ENCODE data around the gene CUEDC2. TPM values are rescaled to one million over a fixed set of nuclear protein-coding genes. Genes with fewer than 3 reads are reported as not detected.

Gene CUEDC2
- polyA plus RNA-seq, 1 donor from 2014 or later, result 169 TPM

DNA sequence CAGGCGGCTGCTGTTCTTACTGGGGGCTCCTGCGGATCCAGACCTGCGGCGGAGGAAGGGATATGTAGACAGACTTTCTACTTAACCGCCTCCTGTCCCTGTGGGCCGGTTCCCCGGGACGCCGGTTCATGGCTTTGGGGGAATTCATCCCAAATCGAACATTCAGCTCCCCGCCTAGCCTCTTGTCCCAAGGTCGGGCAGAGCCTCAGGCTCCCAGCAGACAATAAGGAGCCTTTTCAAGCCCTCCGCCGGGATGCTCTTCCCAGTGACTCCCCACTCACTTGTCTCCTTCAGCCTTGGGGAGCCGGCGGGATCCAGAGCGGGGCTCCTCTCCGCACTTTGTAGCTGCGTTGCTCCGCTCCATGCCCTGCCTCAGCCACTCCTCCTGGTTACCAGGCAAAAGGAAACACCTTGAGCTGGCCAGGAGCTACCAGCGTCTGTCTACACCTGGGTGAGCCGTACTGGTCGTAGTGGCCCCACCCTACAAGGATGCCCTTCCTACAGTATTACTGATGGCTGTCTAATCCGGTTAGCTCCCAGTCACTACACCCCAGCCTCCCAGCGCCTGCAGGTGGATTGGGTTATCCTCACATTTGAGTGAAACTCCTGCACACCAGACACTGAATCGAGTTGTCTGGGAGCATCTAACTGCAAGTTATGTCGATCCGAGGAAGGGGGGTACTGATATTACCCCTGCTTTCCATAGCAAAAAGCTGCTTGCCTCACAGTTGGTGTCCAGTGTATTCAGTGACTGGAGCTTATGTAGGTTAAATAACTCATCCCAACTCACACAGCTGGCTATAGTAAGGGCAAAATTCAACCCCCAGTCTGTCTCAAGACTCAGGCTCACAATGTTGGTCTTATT lies 19.0 kb upstream of the CUEDC2 start, which contains the start of gene C10orf95:
TSS of gene C10orf95 (minus strand) at position 439 of the 865 bp plus-strand sequence. CDS start 450 bp downstream, outside the sequence.
- Histone ChIP-seq H3K27me3 (ENCODE audit: insufficient read depth, low read depth, low read length) (no peaks in the 10 kb centered on the region), H3K4me2 (ENCODE audit: low read length) (peak within 1 kb of the TSS; percentile 48), H3K27ac (ENCODE audit: low read length) (peak within 1 kb of the TSS; percentile 28), H2AFZ (ENCODE audit: low read depth, low read length) (no peak within 1 kb of the TSS), H3K79me2 (replicated peaks; ENCODE audit: insufficient read depth, low read length) (no peaks in the 10 kb centered on the region), H3K9ac (ENCODE audit: low read length) (peak within 1 kb of the TSS; percentile 79), H3K4me3 (ENCODE audit: low read length) (peak within 1 kb of the TSS; percentile 79), H3K9me3 (ENCODE audit: low read length) (no peaks in the 10 kb centered on the region), H3K36me3 (ENCODE audit: insufficient read depth, low read length) (no peaks in the 10 kb centered on the region), H4K20me1 (ENCODE audit: insufficient read depth) (no peaks in the 10 kb centered on the region), H3K9me2 (ENCODE audit: insufficient read depth, low read length) (no peaks in the 10 kb centered on the region), H3F3A (ENCODE audit: insufficient read depth, low read length, poor library complexity, severe bottlenecking) (no peaks in the 10 kb centered on the region)
- TF ChIP-seq POLR2AphosphoS5 (IDR thresholded peaks at IDR 0.05) (no peak), EP300 (conservative IDR thresholded peaks at IDR 0.05; ENCODE audit: poor library complexity, severe bottlenecking) (no peak), EZH2 (IDR thresholded peaks at IDR 0.05; ENCODE audit: borderline replicate concordance, insufficient read depth, low read length, poor library complexity, severe bottlenecking) (no peak), RAD21 (conservative IDR thresholded peaks at IDR 0.05) (no peak), TAF1 (IDR thresholded peaks at IDR 0.05; ENCODE audit: low read depth) (no peak), SMC3 (conservative IDR thresholded peaks at IDR 0.05; ENCODE audit: poor library complexity) (no peak), MXI1 (conservative IDR thresholded peaks at IDR 0.05; ENCODE audit: poor library complexity, severe bottlenecking) (no peak)
- TF ChIP-seq, protein P1, sequence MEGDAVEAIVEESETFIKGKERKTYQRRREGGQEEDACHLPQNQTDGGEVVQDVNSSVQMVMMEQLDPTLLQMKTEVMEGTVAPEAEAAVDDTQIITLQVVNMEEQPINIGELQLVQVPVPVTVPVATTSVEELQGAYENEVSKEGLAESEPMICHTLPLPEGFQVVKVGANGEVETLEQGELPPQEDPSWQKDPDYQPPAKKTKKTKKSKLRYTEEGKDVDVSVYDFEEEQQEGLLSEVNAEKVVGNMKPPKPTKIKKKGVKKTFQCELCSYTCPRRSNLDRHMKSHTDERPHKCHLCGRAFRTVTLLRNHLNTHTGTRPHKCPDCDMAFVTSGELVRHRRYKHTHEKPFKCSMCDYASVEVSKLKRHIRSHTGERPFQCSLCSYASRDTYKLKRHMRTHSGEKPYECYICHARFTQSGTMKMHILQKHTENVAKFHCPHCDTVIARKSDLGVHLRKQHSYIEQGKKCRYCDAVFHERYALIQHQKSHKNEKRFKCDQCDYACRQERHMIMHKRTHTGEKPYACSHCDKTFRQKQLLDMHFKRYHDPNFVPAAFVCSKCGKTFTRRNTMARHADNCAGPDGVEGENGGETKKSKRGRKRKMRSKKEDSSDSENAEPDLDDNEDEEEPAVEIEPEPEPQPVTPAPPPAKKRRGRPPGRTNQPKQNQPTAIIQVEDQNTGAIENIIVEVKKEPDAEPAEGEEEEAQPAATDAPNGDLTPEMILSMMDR (IDR thresholded peaks at IDR 0.05; ENCODE audit: poor library complexity, severe bottlenecking), result no peak
- TF ChIP-seq, protein P2, sequence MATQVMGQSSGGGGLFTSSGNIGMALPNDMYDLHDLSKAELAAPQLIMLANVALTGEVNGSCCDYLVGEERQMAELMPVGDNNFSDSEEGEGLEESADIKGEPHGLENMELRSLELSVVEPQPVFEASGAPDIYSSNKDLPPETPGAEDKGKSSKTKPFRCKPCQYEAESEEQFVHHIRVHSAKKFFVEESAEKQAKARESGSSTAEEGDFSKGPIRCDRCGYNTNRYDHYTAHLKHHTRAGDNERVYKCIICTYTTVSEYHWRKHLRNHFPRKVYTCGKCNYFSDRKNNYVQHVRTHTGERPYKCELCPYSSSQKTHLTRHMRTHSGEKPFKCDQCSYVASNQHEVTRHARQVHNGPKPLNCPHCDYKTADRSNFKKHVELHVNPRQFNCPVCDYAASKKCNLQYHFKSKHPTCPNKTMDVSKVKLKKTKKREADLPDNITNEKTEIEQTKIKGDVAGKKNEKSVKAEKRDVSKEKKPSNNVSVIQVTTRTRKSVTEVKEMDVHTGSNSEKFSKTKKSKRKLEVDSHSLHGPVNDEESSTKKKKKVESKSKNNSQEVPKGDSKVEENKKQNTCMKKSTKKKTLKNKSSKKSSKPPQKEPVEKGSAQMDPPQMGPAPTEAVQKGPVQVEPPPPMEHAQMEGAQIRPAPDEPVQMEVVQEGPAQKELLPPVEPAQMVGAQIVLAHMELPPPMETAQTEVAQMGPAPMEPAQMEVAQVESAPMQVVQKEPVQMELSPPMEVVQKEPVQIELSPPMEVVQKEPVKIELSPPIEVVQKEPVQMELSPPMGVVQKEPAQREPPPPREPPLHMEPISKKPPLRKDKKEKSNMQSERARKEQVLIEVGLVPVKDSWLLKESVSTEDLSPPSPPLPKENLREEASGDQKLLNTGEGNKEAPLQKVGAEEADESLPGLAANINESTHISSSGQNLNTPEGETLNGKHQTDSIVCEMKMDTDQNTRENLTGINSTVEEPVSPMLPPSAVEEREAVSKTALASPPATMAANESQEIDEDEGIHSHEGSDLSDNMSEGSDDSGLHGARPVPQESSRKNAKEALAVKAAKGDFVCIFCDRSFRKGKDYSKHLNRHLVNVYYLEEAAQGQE (IDR thresholded peaks at IDR 0.05; ENCODE audit: borderline replicate concordance), result no peak

DNA sequence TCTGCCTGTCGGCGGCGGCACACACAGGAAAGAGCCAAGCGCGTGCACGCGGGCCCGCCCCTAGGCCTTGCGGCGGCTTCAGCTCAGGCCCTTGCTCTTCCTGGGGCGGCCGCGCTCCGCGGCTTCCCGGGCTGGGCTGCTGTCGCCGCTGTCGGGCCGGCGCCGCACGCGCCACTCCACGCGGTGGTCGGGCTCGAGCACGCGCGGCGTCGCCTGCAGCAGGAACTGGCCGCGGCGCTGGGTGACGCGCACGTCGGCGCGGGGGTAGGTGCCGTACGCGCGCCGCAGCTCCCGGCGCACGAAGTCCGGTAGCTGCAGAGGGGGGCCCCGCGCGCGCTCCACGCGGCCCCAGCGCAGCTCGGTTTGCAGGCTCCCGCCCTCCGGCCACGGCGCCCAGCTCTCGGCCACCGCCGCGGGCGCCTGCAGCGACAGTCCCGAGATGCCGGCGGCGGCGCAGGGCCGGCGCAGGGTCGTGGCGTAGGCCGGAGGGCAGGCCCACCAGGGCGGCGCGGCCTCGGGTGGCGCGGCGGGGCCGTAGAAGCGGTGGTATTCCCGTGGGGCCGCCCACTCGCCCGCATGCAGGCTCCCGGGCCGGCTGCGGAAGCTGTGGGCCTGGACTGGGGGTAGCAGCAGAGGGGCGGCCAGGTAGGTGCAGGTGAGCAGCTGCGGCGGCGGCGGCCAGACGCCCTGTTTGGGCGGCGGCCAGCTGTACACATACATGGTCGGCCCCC lies 18.2 kb upstream of the CUEDC2 start:
- no peaks in the 10 kb centered on the region for H3F3A ChIP-seq (ENCODE audit: insufficient read depth, low read length, poor library complexity, severe bottlenecking)

More for the DNA sequence above, 18.2 kb upstream of the CUEDC2 start:
- H3K36me3 ChIP-seq (ENCODE audit: insufficient read depth, low read length), result no peaks in the 10 kb centered on the region
- H3K4me2 ChIP-seq (ENCODE audit: low read length), result peak overlapping the region; percentile 52
- H3K27me3 ChIP-seq (ENCODE audit: insufficient read depth, low read depth, low read length), result no peaks in the 10 kb centered on the region
- H3K9me2 ChIP-seq (ENCODE audit: insufficient read depth, low read length), result no peaks in the 10 kb centered on the region
- peak overlapping the region; percentile 72 for H3K27ac ChIP-seq (ENCODE audit: low read length)
- TF ChIP-seq EP300 (conservative IDR thresholded peaks at IDR 0.05; ENCODE audit: poor library complexity, severe bottlenecking) (peak; percentile 38), SMC3 (conservative IDR thresholded peaks at IDR 0.05; ENCODE audit: poor library complexity) (peak; percentile 30), POLR2AphosphoS5 (IDR thresholded peaks at IDR 0.05) (peak; percentile 78), EZH2 (IDR thresholded peaks at IDR 0.05; ENCODE audit: borderline replicate concordance, insufficient read depth, low read length, poor library complexity, severe bottlenecking) (no peak), MXI1 (conservative IDR thresholded peaks at IDR 0.05; ENCODE audit: poor library complexity, severe bottlenecking) (peak; percentile 94), RAD21 (conservative IDR thresholded peaks at IDR 0.05) (peak; percentile 28)
- TF ChIP-seq, protein P2 (IDR thresholded peaks at IDR 0.05; ENCODE audit: borderline replicate concordance), result no peak
- TF ChIP-seq, protein P1 (IDR thresholded peaks at IDR 0.05; ENCODE audit: poor library complexity, severe bottlenecking), result peak; percentile 41
- peak overlapping the region; percentile 52 for H2AFZ ChIP-seq (ENCODE audit: low read depth, low read length)
- no peaks in the 10 kb centered on the region for H4K20me1 ChIP-seq (ENCODE audit: insufficient read depth)
- H3K9me3 ChIP-seq (ENCODE audit: low read length), result no peaks in the 10 kb centered on the region
- peak overlapping the region; percentile 79 for H3K4me3 ChIP-seq (ENCODE audit: low read length)
- H3K9ac ChIP-seq (ENCODE audit: low read length), result peak overlapping the region; percentile 79
- H3K79me2 ChIP-seq (replicated peaks; ENCODE audit: insufficient read depth, low read length), result no peaks in the 10 kb centered on the region

All from neural cell (in vitro differentiated cells).